GM04503 (cell line): ENCODE measurements around the gene DGKH.

ENCODE experiments used
- DNase-seq: peaks from one replicate; pipeline ENCODE4 v3.0.0-alpha.2; 2012; ENCODE audit warnings: low read depth

The DGKH gene

GRCh38 chr13:42279986-42280385 lies 231.5 kb downstream of the DGKH start:
- DNase-seq: no peak

DNA sequence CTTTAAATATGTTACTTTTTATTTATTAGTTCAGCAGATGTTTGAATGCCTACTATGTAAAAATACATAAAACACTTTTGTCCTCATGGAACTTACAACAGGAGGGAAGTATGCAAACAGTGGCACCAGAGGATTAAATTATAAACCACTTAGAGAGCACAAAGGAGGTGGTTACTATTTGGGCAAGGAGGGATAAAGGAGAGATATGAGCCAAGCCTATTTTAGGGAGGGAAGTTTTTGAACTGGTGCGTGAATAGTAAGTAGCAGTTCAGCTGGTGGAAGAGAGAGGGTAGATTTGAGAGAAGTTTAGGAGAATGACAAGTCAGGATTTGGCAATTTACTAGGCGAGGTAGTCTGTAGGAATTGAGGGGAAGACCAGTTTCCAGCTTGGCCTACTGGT lies 232.1 kb downstream of the DGKH start:
- DNase-seq: no peak

- no peak for DNase-seq
These were observed 235.1 kb downstream of the DGKH start for GRCh38 chr13:42283574-42283973.

DNA sequence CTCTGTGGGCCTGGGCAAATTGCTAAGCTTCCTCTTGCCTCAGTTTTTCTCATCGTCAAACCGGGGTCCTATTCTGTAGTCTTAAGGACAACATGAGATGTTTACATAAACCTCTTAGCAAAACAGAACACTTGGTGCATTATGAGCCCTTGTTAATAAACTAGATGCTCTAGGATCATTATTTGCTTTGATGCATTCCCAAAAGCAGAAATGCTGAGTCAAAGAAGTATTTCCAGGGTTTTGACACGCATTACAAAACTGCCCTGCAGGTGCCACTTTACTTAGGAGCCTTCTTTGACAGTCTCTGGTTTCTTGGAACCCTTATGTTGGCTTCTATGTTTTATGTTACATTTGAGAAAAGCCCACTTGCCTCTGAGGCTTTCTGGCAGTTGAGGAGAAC lies 235.6 kb downstream of the DGKH start:
- no peak for DNase-seq
